Mesenchymal stem cell (in vitro differentiated cells and primary cell): ENCODE results near the gene PCNT.

Experiments used
- DNase-seq: peaks from one replicate; pipeline ENCODE4 v3.0.0-alpha.2; 2013
- H2AFZ ChIP-seq: one replicate; pipeline ENCODE4 v1.6.1; 2013; ENCODE audit warnings: low read depth, mild to moderate bottlenecking, control low read depth, inconsistent platforms, low read length, moderate library complexity
- H2AK5ac ChIP-seq: 2 replicates; pipeline ENCODE4 v1.6.1; 2013; ENCODE audit warnings: low read length, moderate library complexity, mild to moderate bottlenecking, inconsistent platforms; ENCODE audit not compliant: severe bottlenecking
- H2BK120ac ChIP-seq: one replicate; pipeline ENCODE4 v1.6.1; 2013; ENCODE audit warnings: low read depth, mild to moderate bottlenecking, inconsistent platforms, low read length, moderate library complexity
- H2BK12ac ChIP-seq, 2 experiments: one replicate each; pipeline ENCODE4 v1.6.1; 2013; ENCODE audit warnings: inconsistent platforms in 2 of 2, low read length in 2 of 2, mild to moderate bottlenecking in 2 of 2, moderate library complexity in 2 of 2, control low read depth in 1 of 2
- H2BK15ac ChIP-seq: one replicate; pipeline ENCODE4 v1.6.1; 2013; ENCODE audit warnings: mild to moderate bottlenecking, low read depth, inconsistent platforms; ENCODE audit not compliant: poor library complexity, severe bottlenecking
- H2BK5ac ChIP-seq: 2 replicates; pipeline ENCODE4 v1.6.1; 2013; ENCODE audit warnings: low read depth, mild to moderate bottlenecking, low read length, control low read depth, inconsistent platforms; ENCODE audit not compliant: poor library complexity, severe bottlenecking
- H3K14ac ChIP-seq, 2 experiments: one replicate each; pipeline ENCODE4 v1.6.1; 2013; ENCODE audit warnings: inconsistent platforms in 2 of 2, low read length in 2 of 2, control low read depth in 1 of 2, mild to moderate bottlenecking in 1 of 2, moderate library complexity in 1 of 2
- H3K18ac ChIP-seq, 2 experiments: one replicate each; pipeline ENCODE4 v1.6.1; 2013; ENCODE audit warnings: inconsistent platforms in 2 of 2, low read length in 2 of 2, control low read depth in 1 of 2, low read depth in 1 of 2, mild to moderate bottlenecking in 1 of 2
- H3K23ac ChIP-seq, 2 experiments: one replicate each; pipeline ENCODE4 v1.6.1; 2013; ENCODE audit warnings: inconsistent platforms in 2 of 2, low read length in 2 of 2, mild to moderate bottlenecking in 2 of 2, moderate library complexity in 2 of 2, control low read depth in 1 of 2
- H3K27ac ChIP-seq: 2 replicates; pipeline ENCODE4 v1.5.1; 2013; ENCODE audit warnings: mild to moderate bottlenecking, moderate library complexity, low read length, control low read depth, inconsistent platforms; ENCODE audit not compliant: poor library complexity, severe bottlenecking
- H3K27me3 ChIP-seq, 2 experiments: 2 replicates each; pipeline versions ENCODE4 v1.6.1 to v1.7.0; 2013; ENCODE audit warnings: low read length in 2 of 2, mild to moderate bottlenecking in 2 of 2, moderate library complexity in 2 of 2, control low read depth in 1 of 2, inconsistent platforms in 1 of 2; ENCODE audit not compliant: control insufficient read depth in 1 of 2, insufficient read depth in 1 of 2
- H3K36me3 ChIP-seq, 2 experiments: 2 replicates each; pipeline versions ENCODE4 v1.6.1 to v1.7.0; 2013; ENCODE audit warnings: low read length in 2 of 2, control low read depth in 1 of 2, inconsistent platforms in 1 of 2, low read depth in 1 of 2, mild to moderate bottlenecking in 1 of 2; ENCODE audit not compliant: insufficient read depth in 2 of 2, control insufficient read depth in 1 of 2
- H3K4ac ChIP-seq, 2 experiments: one replicate each; pipeline ENCODE4 v1.6.1; 2013; ENCODE audit warnings: inconsistent platforms in 2 of 2, low read length in 2 of 2, mild to moderate bottlenecking in 2 of 2, moderate library complexity in 2 of 2, control low read depth in 1 of 2, low read depth in 1 of 2
- H3K4me1 ChIP-seq: 2 replicates; pipeline ENCODE4 v1.6.1; 2013; ENCODE audit warnings: low read depth, low read length, control low read depth; ENCODE audit not compliant: control insufficient read depth, insufficient read depth
- H3K4me2 ChIP-seq: 2 replicates; pipeline ENCODE4 v1.6.1; 2013; ENCODE audit warnings: low read length, mild to moderate bottlenecking, inconsistent platforms; ENCODE audit not compliant: poor library complexity, severe bottlenecking
- H3K4me3 ChIP-seq, 2 experiments: 2 replicates each; pipeline versions ENCODE4 v1.5.1 to v1.7.0; 2013; ENCODE audit warnings: low read length in 2 of 2, mild to moderate bottlenecking in 2 of 2, control low read depth in 1 of 2, low read depth in 1 of 2; ENCODE audit not compliant: insufficient read depth in 1 of 2
- H3K79me1 ChIP-seq: replicated peaks from 2 replicates; pipeline ENCODE4 v1.6.1; 2013; ENCODE audit warnings: mild to moderate bottlenecking, control low read depth, low read length, inconsistent platforms; ENCODE audit not compliant: poor library complexity, severe bottlenecking
- H3K9ac ChIP-seq: 2 replicates; pipeline ENCODE4 v1.7.0; 2013; ENCODE audit warnings: mild to moderate bottlenecking, low read length, moderate library complexity
- H3K9me3 ChIP-seq: 2 replicates; pipeline ENCODE4 v1.7.0; 2013; ENCODE audit warnings: mild to moderate bottlenecking, low read length; ENCODE audit not compliant: control insufficient read depth
- H4K8ac ChIP-seq: one replicate; pipeline ENCODE4 v1.6.1; 2013; ENCODE audit warnings: inconsistent platforms, mild to moderate bottlenecking, low read length, moderate library complexity
- H4K91ac ChIP-seq: one replicate; pipeline ENCODE4 v1.6.1; 2013; ENCODE audit warnings: mild to moderate bottlenecking, low read length, inconsistent platforms
- WGBS: methylation state at CpG from one replicate; pipeline ENCODE4 v1.1.7; 2013; ENCODE audit warnings: mixed read lengths; 5-methylcytosine and 5-hydroxymethylcytosine counted together

The PCNT gene

DNA sequence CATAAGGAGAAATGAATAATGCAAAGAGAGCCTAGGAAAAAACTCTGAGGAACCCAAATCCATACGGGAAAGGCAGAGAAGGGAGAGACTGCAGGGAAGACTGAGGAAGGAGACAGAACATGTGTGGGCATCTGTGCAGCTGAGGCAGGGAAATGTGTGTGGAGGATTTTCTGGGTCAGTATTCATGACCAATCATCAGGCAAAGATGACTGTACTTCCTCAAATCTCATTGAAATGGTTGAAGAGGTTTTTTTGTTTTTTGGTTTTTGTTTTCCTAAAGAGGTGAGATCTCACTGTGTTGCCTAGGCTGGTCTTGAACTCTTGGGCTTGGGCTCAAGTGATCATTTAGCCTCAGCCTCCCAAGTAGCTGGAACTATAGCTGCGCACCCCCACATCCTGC, 150.4 kb downstream of the PCNT start:
- Histone ChIP-seq H3K79me1 (peaks cover 37% of the 10 kb centered on the region), H2AK5ac (no peak overlapping the region), H3K18ac (no peak overlapping the region), H2BK15ac (no peak overlapping the region), H3K14ac (no peak overlapping the region), H3K4ac (no peak overlapping the region), H2BK120ac (no peak overlapping the region), H3K36me3 (peaks cover 7% of the 10 kb centered on the region in 2 experiments), H2BK12ac (no peak overlapping the region), H3K4me2 (no peak overlapping the region), H3K23ac (no peak overlapping the region), H4K91ac (no peak overlapping the region), H4K8ac (no peak overlapping the region), H3K4me1 (no peaks in the 10 kb centered on the region), H3K27me3 (no peaks in the 10 kb centered on the region), H3K9me3 (no peaks in the 10 kb centered on the region), H3K27ac (no peak overlapping the region), H3K9ac (no peak overlapping the region), H3K4me3 (no peak overlapping the region), H2BK5ac (no peak overlapping the region), H2AFZ (no peak overlapping the region)
- WGBS: 97% methylated on average over 2 of the region's 2 CpGs
- no peak for DNase-seq

GRCh38 chr21:46475296-46475695, 151.3 kb downstream of the PCNT start:
- Histone ChIP-seq H3K36me3 (peaks cover 3 to 6% of the 10 kb centered on the region in 2 experiments), H3K4ac (no peak overlapping the region), H3K27me3 (no peaks in the 10 kb centered on the region), H2BK5ac (no peak overlapping the region), H4K91ac (no peak overlapping the region), H3K4me2 (no peak overlapping the region), H2BK15ac (no peak overlapping the region), H3K9me3 (no peaks in the 10 kb centered on the region), H3K14ac (no peak overlapping the region), H2AFZ (no peak overlapping the region), H3K9ac (no peak overlapping the region), H3K79me1 (peaks cover 35% of the 10 kb centered on the region), H4K8ac (no peak overlapping the region), H3K27ac (no peak overlapping the region), H3K4me1 (no peaks in the 10 kb centered on the region), H2AK5ac (no peak overlapping the region), H3K4me3 (no peak overlapping the region), H2BK12ac (no peak overlapping the region), H3K23ac (no peak overlapping the region), H2BK120ac (no peak overlapping the region), H3K18ac (no peak overlapping the region)
- DNase-seq: no peak
- 100% methylated on average over 1 of the region's 1 CpG for WGBS

DNA sequence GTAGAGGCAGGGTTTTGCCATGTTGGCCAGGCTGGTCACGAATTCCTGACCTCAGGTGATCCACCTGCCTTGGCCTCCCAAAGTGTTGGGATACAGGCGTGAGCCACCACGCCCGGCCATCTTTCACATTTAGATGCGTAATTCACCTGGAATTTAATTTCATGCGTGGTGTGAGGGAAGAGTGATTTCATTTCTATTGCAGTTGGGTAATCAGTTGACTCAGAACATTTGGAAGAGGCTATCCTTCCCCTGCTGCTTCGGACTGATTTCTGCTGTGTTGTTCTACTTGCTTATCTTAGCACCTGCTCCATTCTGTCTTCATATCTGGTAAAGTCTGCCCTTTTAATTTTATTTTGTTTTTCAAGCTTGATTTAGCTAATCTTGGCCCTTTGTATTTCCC, 153.8 kb downstream of the PCNT start:
- WGBS: 100% methylated on average over 6 of the region's 7 CpGs
- no peak overlapping the region for H3K4ac ChIP-seq
- H3K14ac ChIP-seq: no peak overlapping the region
- no peak overlapping the region for H2AK5ac ChIP-seq
- H2BK120ac ChIP-seq: no peak overlapping the region
- no peaks in the 10 kb centered on the region for H3K9me3 ChIP-seq
- no peak overlapping the region for H3K23ac ChIP-seq
- DNase-seq: no peak
- H2BK12ac ChIP-seq: no peak overlapping the region
- H3K79me1 ChIP-seq: peaks cover 30% of the 10 kb centered on the region
- H2AFZ ChIP-seq: no peak overlapping the region
- H3K4me1 ChIP-seq: peaks cover 2% of the 10 kb centered on the region
- H2BK15ac ChIP-seq: no peak overlapping the region
- no peak overlapping the region for H3K4me2 ChIP-seq
- no peak overlapping the region for H2BK5ac ChIP-seq
- H3K27ac ChIP-seq: no peak overlapping the region
- no peak overlapping the region for H4K91ac ChIP-seq
- H3K36me3 ChIP-seq: peaks cover 8 to 18% of the 10 kb centered on the region in 2 experiments
- no peak overlapping the region for H3K4me3 ChIP-seq
- no peaks in the 10 kb centered on the region for H3K27me3 ChIP-seq
- no peak overlapping the region for H4K8ac ChIP-seq
- no peak overlapping the region for H3K18ac ChIP-seq
- H3K9ac ChIP-seq: no peak overlapping the region

- H2AK5ac ChIP-seq: no peak overlapping the region
- H4K8ac ChIP-seq: no peak overlapping the region
- no peak overlapping the region for H3K4ac ChIP-seq
- no peak overlapping the region for H3K23ac ChIP-seq
- no peak for DNase-seq
- no peak overlapping the region for H2AFZ ChIP-seq
- no peaks in the 10 kb centered on the region for H3K9me3 ChIP-seq
- no peak overlapping the region for H3K9ac ChIP-seq
- no peak overlapping the region for H2BK12ac ChIP-seq
- peaks cover 2% of the 10 kb centered on the region for H3K4me1 ChIP-seq
- H4K91ac ChIP-seq: no peak overlapping the region
- peaks cover 8 to 18% of the 10 kb centered on the region in 2 experiments for H3K36me3 ChIP-seq
- no peak overlapping the region for H3K27ac ChIP-seq
- H3K79me1 ChIP-seq: peaks cover 32% of the 10 kb centered on the region
- H2BK5ac ChIP-seq: no peak overlapping the region
- no peak overlapping the region for H2BK15ac ChIP-seq
- H2BK120ac ChIP-seq: no peak overlapping the region
- H3K4me2 ChIP-seq: no peak overlapping the region
- no peaks in the 10 kb centered on the region for H3K27me3 ChIP-seq
- WGBS: 87% methylated on average over 2 of the region's 2 CpGs
- no peak overlapping the region for H3K18ac ChIP-seq
- H3K4me3 ChIP-seq: no peak overlapping the region
- no peak overlapping the region for H3K14ac ChIP-seq
Observed at GRCh38 chr21:46478910-46479309, 155.0 kb downstream of the PCNT start.
